ENCODE results near the gene PDLIM5.

PDLIM5 gene

DNA sequence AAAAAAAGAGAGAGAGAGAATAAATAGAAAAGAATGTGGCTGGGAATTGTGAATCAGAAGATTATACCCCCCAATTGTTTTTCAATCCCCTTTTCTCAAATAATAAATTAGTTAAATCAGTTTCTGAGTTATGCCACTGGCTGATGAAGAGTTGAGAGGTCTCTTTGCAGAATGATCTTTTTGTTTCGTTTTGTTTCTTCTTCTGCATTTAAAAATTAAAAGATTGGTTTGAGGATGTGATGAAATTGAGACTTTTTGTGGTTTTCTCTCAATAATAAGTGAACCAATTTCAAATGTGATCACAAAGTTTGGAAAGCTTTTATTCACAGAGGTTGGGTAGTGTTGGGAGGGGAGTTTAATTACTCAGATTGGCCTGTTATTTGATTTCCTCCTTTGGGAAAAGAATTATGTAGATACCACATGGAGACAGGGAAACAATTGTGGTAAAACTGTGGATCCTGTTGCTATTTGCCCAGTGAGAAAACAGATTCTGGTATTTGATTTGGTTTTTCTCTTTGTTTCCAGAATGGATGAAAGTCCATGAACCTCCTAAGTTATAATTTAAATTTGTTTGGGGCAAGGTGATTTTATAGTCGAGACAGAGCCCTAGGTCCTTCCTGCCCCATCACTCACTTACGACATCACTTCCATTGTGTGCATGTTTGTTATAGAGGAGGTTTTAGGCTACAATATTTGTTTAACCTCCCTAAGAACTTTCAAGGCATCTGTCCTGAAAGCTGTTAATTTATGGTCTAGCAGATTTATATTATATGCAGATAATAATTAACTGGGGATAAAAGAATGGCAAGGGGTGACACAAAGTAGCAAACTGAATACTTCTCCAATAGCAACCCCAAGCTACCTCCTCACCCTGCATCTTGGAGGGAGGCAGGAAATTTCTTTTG is 214.0 kb downstream of the PDLIM5 start:
- DNase-seq: no peak

DNA sequence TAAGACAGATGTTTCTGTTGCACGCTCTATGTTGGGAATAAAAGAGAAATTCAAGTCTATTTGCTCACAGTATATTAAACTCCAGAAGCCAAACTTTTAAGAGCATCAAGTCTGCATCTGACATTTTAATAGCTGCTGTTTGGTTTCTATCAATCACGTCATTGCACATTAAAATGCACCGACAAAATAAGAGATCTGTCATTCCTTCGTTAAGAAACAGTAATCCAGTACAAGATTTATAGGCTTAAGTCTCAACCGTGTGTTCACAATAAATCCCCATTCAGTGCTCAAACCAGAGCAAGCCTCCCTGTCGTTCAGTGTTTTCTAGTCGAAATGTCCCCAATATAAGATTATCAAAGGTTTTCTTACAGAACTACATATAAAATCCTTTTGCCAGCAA is 217.0 kb downstream of the PDLIM5 start:
- DNase-seq: no peak

DNA sequence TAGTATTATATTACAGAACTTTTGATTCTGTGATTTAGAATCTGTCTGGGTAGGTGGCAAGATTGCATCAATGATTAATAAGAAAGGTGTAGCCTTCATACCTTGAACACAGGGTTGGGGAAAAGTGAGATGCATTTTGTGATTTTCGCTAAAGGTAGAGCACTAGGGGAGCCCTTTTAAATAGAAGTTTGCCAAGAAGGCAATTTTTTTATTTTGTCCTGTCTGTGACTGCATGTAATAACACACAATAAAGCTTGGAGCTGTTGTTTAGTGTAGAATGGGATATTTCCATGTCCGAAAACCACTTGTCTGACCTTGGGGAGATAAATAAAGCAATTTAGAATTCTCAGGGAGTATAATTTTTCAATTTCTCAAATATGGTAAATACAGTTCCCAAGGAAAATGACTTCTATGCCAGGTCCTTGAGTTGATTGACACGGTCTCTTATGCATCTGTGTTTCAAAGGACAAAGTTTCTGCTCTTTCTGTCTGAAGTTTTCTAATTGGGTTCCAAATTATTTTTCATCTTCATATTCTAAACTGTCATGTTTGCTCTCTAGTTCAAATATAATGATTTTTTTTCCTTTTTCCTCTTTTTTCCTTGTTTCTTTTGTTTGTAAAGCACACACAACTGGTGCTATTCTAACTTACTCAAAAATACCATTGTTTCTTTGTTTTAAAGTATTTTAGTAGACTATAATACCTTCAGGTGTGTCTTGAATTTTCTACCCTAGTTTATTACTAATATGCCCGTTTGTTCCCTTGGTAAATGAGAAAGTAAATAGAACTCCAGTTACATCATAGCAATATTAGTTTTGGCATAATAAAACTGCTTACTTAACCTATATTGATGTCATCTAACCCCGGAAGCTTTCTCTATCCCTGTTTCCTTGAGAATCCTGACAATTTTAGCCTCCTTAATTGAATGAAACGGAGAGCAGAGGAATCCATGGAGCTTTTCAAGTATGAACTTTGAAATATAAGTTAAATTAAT is 218.2 kb downstream of the PDLIM5 start:
- no peak for DNase-seq

DNA sequence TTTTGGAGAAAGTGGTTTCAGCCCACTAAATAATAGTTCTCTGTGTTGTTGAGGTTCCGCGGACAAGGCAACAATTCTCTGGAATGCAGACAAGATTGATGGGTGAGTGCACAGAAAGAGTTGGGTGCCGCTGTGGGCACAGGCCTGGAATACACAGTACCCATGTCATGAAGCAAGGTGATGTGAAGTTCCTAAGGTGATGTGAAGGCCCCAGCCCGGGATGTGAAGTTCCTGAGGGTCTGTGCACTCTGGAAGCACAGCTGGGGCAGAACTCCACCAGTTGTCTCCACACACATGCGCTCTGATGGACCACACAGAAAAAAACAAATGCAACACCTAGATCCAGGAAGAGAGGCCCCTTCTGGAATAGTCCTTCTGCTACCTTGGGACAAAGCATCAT is 219.4 kb downstream of the PDLIM5 start:
- DNase-seq: no peak

DNA sequence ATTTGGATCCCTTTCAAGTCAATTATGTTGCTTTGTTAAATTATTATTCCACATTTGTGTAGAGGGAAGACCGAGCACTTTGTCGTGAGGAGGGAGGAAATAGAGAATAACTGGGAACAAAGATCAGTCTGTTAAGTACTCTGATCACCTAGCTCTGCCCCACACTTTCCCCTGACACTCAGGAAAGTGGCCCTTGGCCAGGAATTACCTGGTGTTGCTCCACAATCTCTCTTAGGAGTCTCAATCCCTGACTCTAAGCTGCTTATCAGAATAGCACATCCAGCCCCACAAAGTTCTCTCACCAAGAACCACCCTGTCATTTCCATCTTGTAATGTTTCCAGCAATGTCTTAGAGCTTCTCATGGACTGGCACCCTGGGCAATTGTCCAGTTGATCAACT is 222.2 kb downstream of the PDLIM5 start:
- no peak for DNase-seq

DNA sequence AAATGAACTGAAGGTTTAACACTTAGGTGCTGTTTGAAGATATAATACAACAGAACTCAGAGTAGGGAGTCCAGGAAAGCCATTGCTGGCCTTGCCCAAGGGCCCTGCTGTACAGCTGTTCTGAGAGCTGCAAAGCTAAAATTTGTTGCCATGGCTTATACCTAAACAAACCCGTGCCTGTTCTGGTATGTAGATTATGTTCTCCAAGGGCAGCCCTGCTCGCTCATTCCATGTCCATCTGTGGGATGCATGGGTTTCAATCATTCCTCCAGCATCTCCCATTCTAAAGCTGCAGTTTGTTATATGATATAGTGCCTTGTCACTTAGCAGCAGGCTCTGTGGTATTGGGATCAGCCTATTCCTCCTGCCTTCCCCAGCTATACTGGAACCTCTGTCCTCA is 225.2 kb downstream of the PDLIM5 start:
- no peak for DNase-seq

DNA sequence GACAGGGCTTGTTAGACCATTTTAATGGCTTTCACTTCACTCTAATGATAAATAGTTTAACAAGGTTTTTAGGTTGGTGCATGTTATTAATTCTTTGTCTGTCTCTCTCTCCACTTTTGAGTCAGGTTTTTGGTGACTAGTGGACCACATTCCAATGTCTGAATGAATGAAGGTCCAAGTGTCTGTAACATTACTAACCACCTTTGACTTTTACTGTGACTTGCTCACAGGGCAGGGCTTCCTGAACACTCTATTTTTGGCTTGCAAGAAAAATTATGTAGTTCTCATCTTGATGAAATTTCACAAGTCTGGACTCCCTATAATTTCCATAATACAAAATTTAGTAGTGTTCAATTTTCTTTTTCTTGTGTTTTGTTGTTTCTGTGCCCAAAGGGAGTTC is 227.2 kb downstream of the PDLIM5 start:
- DNase-seq: no peak

DNA sequence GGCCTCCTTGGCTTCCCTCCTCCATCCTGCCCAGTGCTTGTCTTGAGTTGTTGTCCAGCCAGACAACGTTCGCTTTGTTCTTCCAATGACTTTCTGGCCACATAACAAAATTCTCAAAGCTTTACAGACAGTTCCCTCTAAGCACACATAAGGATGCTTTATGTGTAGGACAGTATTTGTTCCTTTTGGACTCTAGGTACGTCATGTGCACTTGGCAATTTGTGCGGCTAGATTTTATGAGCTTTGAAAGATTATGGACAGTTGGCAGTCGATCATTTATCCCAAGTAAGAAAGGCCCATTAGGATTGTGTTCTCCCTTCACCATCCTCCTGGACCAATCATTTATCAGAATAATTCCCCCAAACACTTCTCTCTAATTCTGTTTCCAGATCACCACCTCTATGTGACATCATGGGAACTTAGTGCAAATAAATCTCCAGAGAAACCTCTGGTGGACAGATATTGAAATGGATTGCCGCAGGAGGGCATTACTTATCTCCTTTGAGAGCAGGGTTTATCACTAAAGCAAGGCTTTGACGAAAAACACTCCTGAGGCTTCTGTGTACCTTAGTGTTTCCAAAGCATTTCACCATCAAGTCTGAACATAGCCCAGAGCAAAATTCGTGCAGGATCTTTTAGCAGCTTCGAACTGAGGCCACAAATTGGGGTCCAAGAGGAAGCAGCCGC is 228.6 kb downstream of the PDLIM5 start:
- no peak for DNase-seq

DNA sequence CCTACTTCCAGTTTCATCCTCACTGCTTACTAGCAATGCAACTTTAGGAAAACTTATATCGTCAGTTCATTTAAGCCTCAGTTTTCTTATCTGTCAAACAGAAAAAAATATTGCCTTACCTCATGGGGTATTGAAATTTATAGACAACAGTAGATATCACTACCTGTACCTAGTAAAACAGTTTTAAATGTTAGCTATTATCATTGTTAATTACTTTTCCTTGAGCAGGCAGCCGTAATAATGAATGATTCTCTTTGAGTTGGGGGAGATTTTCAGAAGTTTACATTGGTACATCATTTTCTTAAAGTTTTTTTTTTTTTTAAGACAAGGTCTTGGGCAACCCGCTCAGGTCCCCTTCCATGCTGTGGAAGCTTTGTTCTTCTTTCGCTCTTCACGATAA is 234.3 kb downstream of the PDLIM5 start:
- no peak for DNase-seq

DNA sequence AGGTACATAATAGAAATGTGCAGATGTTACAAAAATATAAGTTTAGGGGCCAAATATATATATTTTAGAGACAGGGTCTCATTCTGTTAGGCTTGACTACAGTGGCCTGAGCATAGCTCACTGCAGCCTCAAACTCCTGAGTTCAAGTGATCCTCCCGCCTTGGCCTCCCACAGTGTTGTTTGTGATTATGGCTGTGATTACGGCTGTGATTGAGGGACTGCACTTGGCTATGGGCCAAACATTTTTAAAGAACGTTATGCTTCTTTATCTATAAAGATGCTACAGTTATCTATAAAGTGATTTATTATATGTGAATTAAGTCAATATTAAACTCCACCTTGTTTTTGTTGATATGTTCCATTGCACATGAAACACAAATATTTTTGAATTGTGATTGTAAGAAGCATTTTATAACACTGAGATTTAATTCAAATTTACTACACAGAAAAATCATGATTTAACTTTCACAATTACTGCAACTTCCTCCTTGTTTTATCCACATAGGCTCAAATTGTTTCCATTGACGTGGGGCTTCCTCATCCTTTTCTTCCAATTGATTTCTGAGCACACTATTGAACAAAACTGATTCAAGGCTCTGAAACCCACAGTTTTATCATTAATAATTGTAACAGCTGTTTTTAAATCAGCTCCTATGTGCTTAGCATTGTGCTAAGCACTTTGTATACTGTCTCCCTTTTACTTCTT is 237.6 kb downstream of the PDLIM5 start:
- no peak for DNase-seq

DNA sequence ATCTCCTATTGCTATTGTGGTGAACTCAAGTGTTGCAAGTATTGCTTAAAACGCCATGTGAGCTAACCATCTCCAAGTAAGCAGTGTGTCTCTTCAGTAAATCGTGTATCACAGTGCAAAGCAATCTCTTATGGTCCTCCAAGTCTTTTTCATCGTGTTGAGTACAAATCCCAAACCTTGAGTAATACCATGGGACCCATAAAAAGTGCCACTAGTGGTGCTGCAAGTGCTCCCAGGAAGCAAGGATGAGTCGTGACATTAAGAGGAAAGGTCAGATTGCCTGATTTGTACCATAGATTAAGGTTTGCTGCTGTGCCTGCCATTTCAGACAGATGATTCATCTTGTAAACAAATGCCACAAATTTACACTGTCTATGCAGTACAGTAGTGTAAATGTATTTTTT is 239.1 kb downstream of the PDLIM5 start:
- DNase-seq: no peak

DNA sequence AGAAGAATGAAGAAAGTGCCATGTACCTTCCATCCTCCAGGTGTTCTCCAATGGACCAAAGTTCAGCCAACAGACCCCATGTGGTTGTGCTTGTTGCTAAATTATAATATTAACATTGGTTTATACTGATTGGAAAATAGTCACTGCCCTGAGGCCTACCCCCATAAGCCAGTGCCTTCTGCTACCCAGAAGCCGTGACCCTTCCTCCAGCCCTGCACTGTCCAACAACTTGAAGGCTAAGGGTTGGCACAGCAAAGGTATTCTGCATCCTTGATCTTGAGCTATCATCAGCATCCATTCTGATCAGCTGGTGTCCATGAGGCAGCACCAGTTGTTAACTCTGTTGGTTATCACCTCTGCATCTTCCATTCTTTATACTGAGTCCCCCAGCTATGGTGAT is 239.8 kb downstream of the PDLIM5 start:
- no peak for DNase-seq

DNA sequence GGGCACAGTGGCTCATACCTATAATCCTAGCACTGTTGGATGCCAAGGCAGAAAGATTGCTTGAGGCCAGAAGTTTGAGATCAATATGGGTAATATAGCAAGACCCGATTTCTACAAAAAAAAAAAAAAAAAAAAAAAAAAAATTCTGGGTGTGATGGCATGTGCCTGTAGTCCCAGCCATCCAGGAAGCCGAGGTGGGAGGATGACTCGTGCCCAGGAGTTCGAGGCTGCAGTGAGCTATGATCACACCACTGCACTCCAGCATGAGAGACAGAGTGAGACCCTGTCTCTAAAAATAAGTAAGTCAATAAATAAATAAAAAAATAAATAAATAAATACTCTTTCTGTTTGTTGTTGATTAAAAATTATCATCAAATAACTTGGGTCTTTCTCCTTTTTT is 243.6 kb downstream of the PDLIM5 start:
- DNase-seq: no peak

DNA sequence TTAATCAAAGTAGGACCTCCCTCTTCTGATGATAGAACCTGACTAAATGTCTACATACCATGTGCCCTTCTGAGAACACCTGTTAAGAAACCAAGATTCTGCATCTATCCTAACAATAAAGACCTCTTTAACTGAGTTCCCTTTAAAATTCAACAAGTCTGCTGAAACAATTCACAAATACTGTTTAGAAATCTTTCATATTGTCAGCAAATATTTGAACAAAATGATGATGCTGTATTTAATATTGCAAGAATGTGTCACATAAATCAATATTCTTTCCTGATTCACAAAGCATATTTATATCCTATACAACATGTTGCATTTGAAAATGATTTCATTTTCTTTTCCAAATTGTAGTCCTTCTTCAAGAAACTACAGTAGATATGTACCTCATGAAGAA is 246.4 kb downstream of the PDLIM5 start:
- DNase-seq: no peak

DNA sequence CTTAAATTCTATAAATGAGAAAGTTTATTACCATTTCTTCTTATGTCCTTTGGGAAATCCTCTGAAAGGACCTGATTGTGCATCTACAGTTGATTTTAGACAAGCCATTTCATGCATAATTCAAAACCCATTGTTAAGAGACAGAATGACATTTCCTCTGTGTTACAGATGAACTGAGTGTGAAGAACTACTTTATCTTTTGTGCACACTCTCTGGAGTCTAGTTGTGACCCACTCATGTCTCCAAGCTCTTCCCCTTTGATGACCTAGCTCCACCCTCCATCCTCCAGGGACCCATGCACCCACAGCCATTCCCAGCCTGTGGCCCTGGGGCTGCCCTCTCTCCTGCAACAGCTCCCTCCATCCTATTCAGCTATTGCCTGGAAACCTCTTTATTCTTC is 248.6 kb downstream of the PDLIM5 start:
- no peak for DNase-seq

DNA sequence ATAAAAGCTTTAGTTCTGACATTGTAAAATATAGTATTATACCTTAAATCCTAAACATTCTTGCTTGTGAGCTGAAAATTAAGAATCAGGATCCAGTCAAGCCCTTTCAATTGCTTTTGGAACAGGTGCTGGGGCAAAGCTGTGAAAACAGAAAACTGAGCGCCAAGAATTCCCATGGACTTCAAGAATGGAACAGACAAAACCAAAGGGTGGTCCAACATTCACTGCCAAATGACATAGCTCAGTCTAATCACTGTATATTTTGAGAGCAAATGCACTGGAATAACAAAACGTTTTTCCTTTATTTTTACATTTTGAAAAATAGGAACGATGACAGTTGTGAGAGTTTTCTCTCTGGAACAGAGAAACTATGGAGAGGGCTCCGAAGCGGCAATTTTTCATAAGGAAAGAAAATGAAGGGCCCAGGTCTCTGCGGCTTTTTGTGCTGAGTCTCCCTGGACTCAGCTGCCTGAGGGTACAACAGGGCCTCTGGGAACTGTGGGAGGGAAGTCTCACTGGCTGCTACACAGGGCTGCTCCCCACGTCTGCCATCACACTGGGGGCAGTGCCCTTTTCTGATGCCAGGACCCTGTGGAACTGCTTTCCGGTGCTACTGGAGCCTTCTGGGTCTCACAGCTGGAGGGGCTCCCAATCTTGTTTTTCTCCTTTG is 250.0 kb downstream of the PDLIM5 start:
- DNase-seq: no peak

DNA sequence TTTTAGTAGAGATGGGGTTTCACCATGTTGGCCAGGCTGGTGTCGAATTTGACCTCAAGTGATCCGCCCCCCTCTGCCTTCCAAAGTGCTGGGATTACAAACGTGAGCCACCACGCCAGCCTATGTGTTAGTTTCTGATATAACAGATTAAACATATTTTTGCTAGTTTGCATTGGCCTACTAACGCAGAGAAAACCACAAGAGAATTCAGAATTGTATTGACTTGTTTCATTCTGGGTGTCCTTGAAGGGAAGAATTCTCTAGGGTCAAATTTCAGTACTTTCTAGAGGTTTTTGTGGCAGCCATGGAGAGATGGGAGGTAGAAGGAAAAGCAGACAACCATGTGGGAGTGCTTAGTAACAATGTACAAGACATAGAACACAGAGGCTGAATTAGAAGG is 259.9 kb downstream of the PDLIM5 start:
- no peak for DNase-seq

DNA sequence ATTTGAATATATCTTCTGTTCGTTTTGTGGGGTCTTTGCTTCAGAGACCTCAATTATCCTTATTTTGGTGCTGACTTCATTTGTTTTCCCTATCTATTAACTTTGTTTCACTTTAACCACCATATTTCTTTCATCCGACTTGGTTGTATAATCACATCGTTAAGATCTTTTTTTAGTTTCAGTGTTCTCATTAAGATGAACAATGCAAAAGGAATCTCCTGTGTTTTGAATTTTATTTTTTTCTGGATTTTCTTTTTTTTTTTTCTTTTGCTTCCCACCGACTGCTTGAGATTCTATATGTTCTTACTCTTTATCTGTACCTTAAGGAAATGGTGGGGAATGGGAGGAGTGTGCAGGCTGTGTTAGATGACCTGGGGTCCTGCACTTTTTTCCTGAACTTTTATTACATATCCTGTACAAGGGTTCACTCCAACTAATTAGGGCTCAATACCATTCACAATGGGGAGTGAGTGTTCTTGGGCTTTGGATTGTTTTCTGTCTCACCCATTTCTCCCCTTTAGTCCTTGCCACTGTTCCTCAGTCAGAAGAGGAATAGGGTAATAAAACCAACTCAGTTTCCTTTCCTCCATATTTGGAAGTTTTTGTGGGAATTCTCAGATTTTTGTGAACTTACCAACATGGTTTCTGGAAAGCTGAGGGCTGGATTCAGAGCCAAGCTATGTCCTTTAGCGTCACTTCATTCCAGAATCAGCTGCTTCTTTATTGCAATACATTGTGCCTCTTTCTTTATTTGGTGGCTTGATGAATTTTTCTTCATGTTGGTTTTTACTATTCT is 262.8 kb downstream of the PDLIM5 start:
- no peak for DNase-seq

DNA sequence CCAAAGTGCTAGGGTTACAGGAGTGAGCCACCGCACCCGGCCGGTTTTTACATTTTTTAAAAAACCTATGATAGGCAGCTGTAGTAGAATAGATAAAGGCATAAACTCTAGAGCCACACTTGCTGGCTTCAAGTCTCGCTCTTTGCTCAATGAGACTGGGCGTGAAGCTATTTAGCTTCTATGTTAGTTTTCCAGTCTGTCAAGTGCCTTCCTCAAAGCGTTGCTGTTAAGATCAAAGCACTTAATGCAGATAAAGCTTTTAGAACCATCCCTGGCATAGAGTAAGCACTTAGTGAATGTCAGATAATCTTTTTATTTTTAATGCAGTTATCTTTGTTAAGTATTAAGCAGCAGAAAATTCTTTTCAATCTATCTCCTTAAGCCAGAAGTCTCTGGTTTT is 264.0 kb downstream of the PDLIM5 start:
- DNase-seq: no peak
